ENCODE data around the gene CHRNA3.
"Not testable (repeated sequence)": the region's sequence is repeated elsewhere in the genome, so short reads cannot be mapped to it uniquely, and the experiment has no call there.

The CHRNA3 gene

GRCh38 chr15:78564743-78565096, 56.1 kb downstream of the CHRNA3 start:
- no peak overlapping the region for H3K4me3 ChIP-seq (ENCODE audit: low read depth, low read length)
- no peak for TF ChIP-seq CTCF (IDR thresholded peaks at IDR 0.05; ENCODE audit: borderline replicate concordance, insufficient read depth, low read depth, low read length)

- no peak overlapping the region for H3K4me3 ChIP-seq (ENCODE audit: low read depth, low read length)
- TF ChIP-seq CTCF (IDR thresholded peaks at IDR 0.05; ENCODE audit: borderline replicate concordance, insufficient read depth, low read depth, low read length), result no peak
Observed at GRCh38 chr15:78563092-78563491, 57.7 kb downstream of the CHRNA3 start.

GRCh38 chr15:78561490-78561889, 59.3 kb downstream of the CHRNA3 start:
- TF ChIP-seq CTCF (IDR thresholded peaks at IDR 0.05; ENCODE audit: borderline replicate concordance, insufficient read depth, low read depth, low read length), result no peak

GRCh38 chr15:78560201-78560600, 60.6 kb downstream of the CHRNA3 start:
- not testable (repeated sequence) for H3K4me3 ChIP-seq (ENCODE audit: low read depth, low read length)

More at GRCh38 chr15:78561490-78561889, 59.3 kb downstream of the CHRNA3 start:
- no peak overlapping the region for H3K4me3 ChIP-seq (ENCODE audit: low read depth, low read length)

- no peak overlapping the region for H3K4me3 ChIP-seq (ENCODE audit: low read depth, low read length)
- TF ChIP-seq CTCF (IDR thresholded peaks at IDR 0.05; ENCODE audit: borderline replicate concordance, insufficient read depth, low read depth, low read length), result no peak
Observed at GRCh38 chr15:78552597-78552996, 68.2 kb downstream of the CHRNA3 start.

GRCh38 chr15:78551902-78552301, 68.9 kb downstream of the CHRNA3 start:
- no peak for TF ChIP-seq CTCF (IDR thresholded peaks at IDR 0.05; ENCODE audit: borderline replicate concordance, insufficient read depth, low read depth, low read length)
- no peak overlapping the region for H3K4me3 ChIP-seq (ENCODE audit: low read depth, low read length)

GRCh38 chr15:78550815-78551214, 70.0 kb downstream of the CHRNA3 start:
- TF ChIP-seq CTCF (IDR thresholded peaks at IDR 0.05; ENCODE audit: borderline replicate concordance, insufficient read depth, low read depth, low read length), result no peak
- H3K4me3 ChIP-seq (ENCODE audit: low read depth, low read length), result no peak overlapping the region

- no peak for TF ChIP-seq CTCF (IDR thresholded peaks at IDR 0.05; ENCODE audit: borderline replicate concordance, insufficient read depth, low read depth, low read length)
- H3K4me3 ChIP-seq (ENCODE audit: low read depth, low read length), result no peak overlapping the region
Observed at GRCh38 chr15:78550194-78550593, 70.6 kb downstream of the CHRNA3 start.

Data from GM12875 (cell line).